Measurements from ENCODE around the gene NSD1.
"Not testable (repeated sequence)": the region's sequence is repeated elsewhere in the genome, so short reads cannot be mapped to it uniquely, and the experiment has no call there.

Gene NSD1

GRCh38 chr5:177332031-177332895, 198.7 kb downstream of the NSD1 start:
- no peak for DNase-seq

GRCh38 chr5:177332896-177333260, 199.3 kb downstream of the NSD1 start:
- DNase-seq = no peak

GRCh38 chr5:177333420-177334154, 200.0 kb downstream of the NSD1 start:
- no peak for DNase-seq

GRCh38 chr5:177334155-177334551, 200.6 kb downstream of the NSD1 start:
- no peak for DNase-seq

GRCh38 chr5:177334781-177335700, 201.5 kb downstream of the NSD1 start:
- no peak for DNase-seq

GRCh38 chr5:177335701-177336065, 202.1 kb downstream of the NSD1 start:
- no peak for DNase-seq

- DNase-seq = peak; percentile 46
Observed at GRCh38 chr5:177336112-177336511, 202.5 kb downstream of the NSD1 start.

GRCh38 chr5:177336603-177337494, 203.3 kb downstream of the NSD1 start:
- no peak for DNase-seq

GRCh38 chr5:177338251-177339106, 204.9 kb downstream of the NSD1 start:
- DNase-seq = no peak

GRCh38 chr5:177339107-177339638, 205.6 kb downstream of the NSD1 start:
- no peak for DNase-seq

- not testable (repeated sequence) for DNase-seq
Observed at GRCh38 chr5:177343000-177343399, 209.4 kb downstream of the NSD1 start.

- DNase-seq = no peak
Observed at GRCh38 chr5:177343777-177344176, 210.2 kb downstream of the NSD1 start.

- DNase-seq = no peak
Observed at GRCh38 chr5:177344891-177345290, 211.3 kb downstream of the NSD1 start.

- DNase-seq = no peak
Observed at GRCh38 chr5:177346820-177347219, 213.2 kb downstream of the NSD1 start.

GRCh38 chr5:177347699-177348098, 214.1 kb downstream of the NSD1 start:
- no peak for DNase-seq

- no peak for DNase-seq
Observed at GRCh38 chr5:177349362-177349647, 215.7 kb downstream of the NSD1 start.

- no peak for DNase-seq
Observed at GRCh38 chr5:177349762-177350161, 216.2 kb downstream of the NSD1 start.
